HEK293T (cell line): ENCODE measurements around the gene MED10.

Experiments
- CTCF ChIA-PET: fragments of 350-600 bp; formaldehyde crosslinking; extraction: SDS; loops from one replicate; lab custom pipeline; 2021; ENCODE audit warnings: antibody characterized with exemption, inconsistent platforms; lab: Yijun Ruan, JAX
- POLR2A ChIA-PET: fragments of 350-600 bp; formaldehyde crosslinking; extraction: SDS; loops from one replicate; lab custom pipeline; 2020; ENCODE audit warnings: antibody characterized with exemption, inconsistent platforms; lab: Yijun Ruan, JAX
- DNase-seq: peaks from one replicate; pipeline ENCODE4 v3.0.0; 2012; ENCODE audit warnings: mixed read lengths; ENCODE audit errors: extremely low spot score
- ARNT ChIP-seq: fragments of 450-650 bp; IDR thresholded peaks from 2 replicates; pipeline ENCODE4 v1.6.1; 2017; ENCODE audit warnings: mild to moderate bottlenecking
- BHLHE40 ChIP-seq: fragments of 450-650 bp; IDR thresholded peaks from 2 replicates; pipeline ENCODE4 v1.6.1; 2016; ENCODE audit warnings: mild to moderate bottlenecking, moderate library complexity, borderline replicate concordance
- CTBP1 ChIP-seq: fragments of 450-650 bp; IDR thresholded peaks from 2 replicates; pipeline ENCODE4 v1.6.1; 2016; ENCODE audit warnings: borderline replicate concordance
- ELF4 ChIP-seq: fragments of 450-650 bp; IDR thresholded peaks from 2 replicates; pipeline ENCODE4 v1.6.1; 2017; ENCODE audit warnings: antibody characterized with exemption
- FOXA1 ChIP-seq: fragments of 450-650 bp; IDR thresholded peaks from 2 replicates; pipeline ENCODE4 v1.6.1; 2016; ENCODE audit warnings: mild to moderate bottlenecking
- FOXK2 ChIP-seq: fragments of 450-650 bp; IDR thresholded peaks from 2 replicates; pipeline ENCODE4 v1.6.1; 2016; ENCODE audit warnings: mild to moderate bottlenecking
- FOXM1 ChIP-seq: fragments of 450-650 bp; IDR thresholded peaks from 2 replicates; pipeline ENCODE4 v1.6.1; 2017; ENCODE audit warnings: mild to moderate bottlenecking, borderline replicate concordance
- HDGF ChIP-seq: fragments of 450-650 bp; IDR thresholded peaks from 2 replicates; pipeline ENCODE4 v1.6.1; 2017; ENCODE audit warnings: antibody characterized with exemption, borderline replicate concordance
- L3MBTL2 ChIP-seq: fragments of 450-650 bp; conservative IDR thresholded peaks from 2 replicates; pipeline ENCODE4 v1.6.1; 2016; ENCODE audit warnings: mild to moderate bottlenecking
- LEF1 ChIP-seq: fragments of 450-650 bp; IDR thresholded peaks from 2 replicates; pipeline ENCODE4 v1.6.1; 2017; ENCODE audit warnings: mild to moderate bottlenecking, borderline replicate concordance
- NFRKB ChIP-seq: fragments of 450-650 bp; IDR thresholded peaks from 2 replicates; pipeline ENCODE4 v1.6.1; 2016; ENCODE audit warnings: mild to moderate bottlenecking, moderate library complexity
- PKNOX1 ChIP-seq: fragments of 450-650 bp; IDR thresholded peaks from 2 replicates; pipeline ENCODE4 v1.6.1; 2016
- SP1 ChIP-seq: fragments of 450-650 bp; IDR thresholded peaks from 2 replicates; pipeline ENCODE4 v1.6.1; 2017
- SUZ12 ChIP-seq: fragments of 450-650 bp; IDR thresholded peaks from 2 replicates; pipeline ENCODE4 v1.6.1; 2016; ENCODE audit warnings: mild to moderate bottlenecking
- TARDBP ChIP-seq: fragments of 450-650 bp; IDR thresholded peaks from 2 replicates; pipeline ENCODE4 v1.6.1; 2016
- ZNF384 ChIP-seq: fragments of 450-650 bp; IDR thresholded peaks from 2 replicates; pipeline ENCODE4 v1.6.1; 2016

The MED10 gene

GRCh38 chr5:6396043-6396442, 17.7 kb upstream of the MED10 start:
- CTCF ChIA-PET: no interaction called here
- POLR2A ChIA-PET: no interaction called here
- TF ChIP-seq BHLHE40 (no peak), FOXK2 (no peak), HDGF (no peak), SUZ12 (no peak), LEF1 (no peak), CTBP1 (no peak), ZNF384 (no peak), PKNOX1 (no peak), NFRKB (no peak), L3MBTL2 (no peak), ELF4 (no peak), TARDBP (no peak), FOXA1 (no peak), SP1 (no peak), FOXM1 (no peak), ARNT (no peak)
- DNase-seq: no peak

- CTCF ChIA-PET: no interaction called here
- TF ChIP-seq L3MBTL2 (no peak), ARNT (no peak), ZNF384 (no peak), SUZ12 (no peak), FOXM1 (no peak), LEF1 (no peak), PKNOX1 (no peak), ELF4 (no peak), FOXA1 (no peak), BHLHE40 (no peak), SP1 (no peak), HDGF (no peak), TARDBP (no peak), CTBP1 (no peak), FOXK2 (no peak), NFRKB (no peak)
Measured at GRCh38 chr5:6395621-6396020, 17.3 kb upstream of the MED10 start.

GRCh38 chr5:6395102-6395445, 16.7 kb upstream of the MED10 start:
- ChIA-PET POLR2A (no interaction called here), CTCF (no interaction called here)

More at GRCh38 chr5:6395621-6396020, 17.3 kb upstream of the MED10 start:
- POLR2A ChIA-PET: no interaction called here
- no peak for DNase-seq

GRCh38 chr5:6394429-6395101, 16.2 kb upstream of the MED10 start:
- POLR2A ChIA-PET: no interaction called here
- DNase-seq: no peak
- CTCF ChIA-PET: no interaction called here
- no peak for TF ChIP-seq SP1
- no peak for TF ChIP-seq FOXM1
- TF ChIP-seq HDGF: no peak
- no peak for TF ChIP-seq LEF1
- TF ChIP-seq BHLHE40: no peak
- no peak for TF ChIP-seq FOXA1
- no peak for TF ChIP-seq NFRKB
- TF ChIP-seq FOXK2: no peak
- no peak for TF ChIP-seq L3MBTL2
- TF ChIP-seq PKNOX1: no peak
- TF ChIP-seq ZNF384: no peak
- no peak for TF ChIP-seq SUZ12
- TF ChIP-seq ELF4: no peak
- TF ChIP-seq CTBP1: no peak
- TF ChIP-seq ARNT: no peak
- TF ChIP-seq TARDBP: no peak

More at GRCh38 chr5:6395102-6395445, 16.7 kb upstream of the MED10 start:
- TF ChIP-seq ZNF384: no peak
- TF ChIP-seq SP1: no peak
- TF ChIP-seq HDGF: no peak
- no peak for TF ChIP-seq ARNT
- TF ChIP-seq FOXK2: no peak
- no peak for TF ChIP-seq BHLHE40
- TF ChIP-seq TARDBP: no peak
- no peak for TF ChIP-seq L3MBTL2
- TF ChIP-seq PKNOX1: no peak
- TF ChIP-seq FOXM1: no peak
- no peak for TF ChIP-seq NFRKB
- no peak for TF ChIP-seq SUZ12
- TF ChIP-seq CTBP1: no peak
- TF ChIP-seq ELF4: no peak
- TF ChIP-seq LEF1: no peak
- no peak for DNase-seq

GRCh38 chr5:6393596-6394194, 15.3 kb upstream of the MED10 start:
- POLR2A ChIA-PET: no interaction called here
- CTCF ChIA-PET: no interaction called here
- no peak for TF ChIP-seq SUZ12
- no peak for TF ChIP-seq FOXA1
- TF ChIP-seq NFRKB: no peak
- no peak for TF ChIP-seq LEF1
- no peak for TF ChIP-seq BHLHE40
- TF ChIP-seq L3MBTL2: no peak
- no peak for TF ChIP-seq ZNF384
- TF ChIP-seq ARNT: no peak
- TF ChIP-seq SP1: no peak
- no peak for TF ChIP-seq ELF4
- TF ChIP-seq HDGF: no peak
- no peak for TF ChIP-seq CTBP1
- TF ChIP-seq FOXK2: no peak
- TF ChIP-seq FOXM1: no peak
- no peak for TF ChIP-seq TARDBP
- TF ChIP-seq PKNOX1: no peak
- no peak for DNase-seq
